Bronchial epithelial cell (primary cell): Measurements from ENCODE around the gene PMPCA. TPM values are rescaled to one million over a fixed set of nuclear protein-coding genes. Genes with fewer than 3 reads are reported as not detected.

Experiments used
- DNase-seq: peaks from one replicate; pipeline ENCODE4 v3.0.0-alpha.2; 2010; ENCODE audit warnings: low read depth
- FAIRE-seq: peaks from 2 replicates; lab custom pipeline; 2011; peaks lifted over from hg19 to GRCh38; lab: Jason Lieb, UNC
- H3K27me3 ChIP-seq: 2 replicates; pipeline ENCODE4 v1.5.1; 2011; ENCODE audit warnings: low read length; ENCODE audit not compliant: control insufficient read depth, insufficient read depth
- H3K36me3 ChIP-seq: 2 replicates; pipeline ENCODE4 v1.5.1; 2011; ENCODE audit warnings: low read length; ENCODE audit not compliant: control insufficient read depth, insufficient read depth
- H3K4me3 ChIP-seq: 2 replicates; pipeline ENCODE4 v1.5.1; 2011; ENCODE audit warnings: mild to moderate bottlenecking, low read depth, low read length, control low read depth
- CTCF ChIP-seq: IDR thresholded peaks from 2 replicates; pipeline ENCODE4 v1.5.1; 2011; ENCODE audit warnings: mild to moderate bottlenecking, moderate library complexity, low read length, control low read depth, inconsistent platforms; ENCODE audit not compliant: insufficient read depth, severe bottlenecking
- total RNA-seq: library from RNA; depleted of rRNA; stranded (reverse); fragments of >200 nt; gene quantifications from 2 replicates; pipeline ENCODE4 v1.2.1, GENCODE V29; 2014

Gene PMPCA
- total RNA-seq, 1 donor from 2014 or later = 43.2 TPM

- Histone ChIP-seq H3K4me3 (no peak overlapping the region), H3K27me3 (no peaks in the 10 kb centered on the region), H3K36me3 (peaks cover 53% of the 10 kb centered on the region)
- FAIRE-seq (no peak), DNase-seq (no peak)
- no peak for TF ChIP-seq CTCF
Measured at GRCh38 chr9:136418182-136419091, 8.0 kb downstream of the PMPCA start.

- DNase-seq (no peak), FAIRE-seq (no peak)
- Histone ChIP-seq H3K27me3 (no peaks in the 10 kb centered on the region), H3K36me3 (peaks cover 51% of the 10 kb centered on the region), H3K4me3 (no peak overlapping the region)
- TF ChIP-seq CTCF = no peak
Measured at GRCh38 chr9:136419092-136419420, 8.6 kb downstream of the PMPCA start.

GRCh38 chr9:136421791-136422190 is 11.3 kb downstream of the PMPCA start:
- H3K36me3 ChIP-seq = peaks cover 44% of the 10 kb centered on the region

GRCh38 chr9:136422876-136423275 is 12.4 kb downstream of the PMPCA start:
- H3K4me3 ChIP-seq = no peak overlapping the region
- no peak for TF ChIP-seq CTCF
- no peaks in the 10 kb centered on the region for H3K27me3 ChIP-seq
- H3K36me3 ChIP-seq = peaks cover 37% of the 10 kb centered on the region
- FAIRE-seq = no peak
- DNase-seq = no peak

More at GRCh38 chr9:136421791-136422190, 11.3 kb downstream of the PMPCA start:
- Histone ChIP-seq H3K27me3 (no peaks in the 10 kb centered on the region), H3K4me3 (no peak overlapping the region)
- TF ChIP-seq CTCF = no peak
- no peak for FAIRE-seq
- no peak for DNase-seq

GRCh38 chr9:136423432-136424146 is 13.1 kb downstream of the PMPCA start:
- Histone ChIP-seq H3K36me3 (peaks cover 30% of the 10 kb centered on the region), H3K4me3 (no peak overlapping the region), H3K27me3 (no peaks in the 10 kb centered on the region)
- TF ChIP-seq CTCF = no peak
- DNase-seq (no peak), FAIRE-seq (no peak)
